GM12872 (cell line): ENCODE results near the gene ASTL.

Experiments
- CTCF ChIP-seq: IDR thresholded peaks from 3 replicates; pipeline ENCODE4 v1.5.1; 2011; ENCODE audit warnings: low read depth, mild to moderate bottlenecking, low read length, moderate library complexity; ENCODE audit not compliant: insufficient read depth

Gene ASTL

GRCh38 chr2:96111257-96111640 is 27.1 kb downstream of the ASTL start:
- no peak for TF ChIP-seq CTCF

- no peak for TF ChIP-seq CTCF
Measured at GRCh38 chr2:96110621-96111256, 27.6 kb downstream of the ASTL start.

GRCh38 chr2:96109931-96110511 is 28.3 kb downstream of the ASTL start:
- TF ChIP-seq CTCF, result no peak

- no peak for TF ChIP-seq CTCF
Measured at GRCh38 chr2:96109361-96109680, 29.0 kb downstream of the ASTL start.

GRCh38 chr2:96108541-96109360 is 29.6 kb downstream of the ASTL start:
- no peak for TF ChIP-seq CTCF

GRCh38 chr2:96108151-96108540 is 30.2 kb downstream of the ASTL start:
- no peak for TF ChIP-seq CTCF

GRCh38 chr2:96107708-96108065 is 30.6 kb downstream of the ASTL start:
- no peak for TF ChIP-seq CTCF
